Activated CD4-positive, alpha-beta T cell treated with anti-CD3 and anti-CD28 coated beads for 36 hours (primary cell): ENCODE results near the gene OR10G2. TPM values are rescaled to one million over a fixed set of nuclear protein-coding genes. Genes with fewer than 3 reads are reported as not detected.

ENCODE experiments used
- ATAC-seq: fragments of 200-7000 bp; cut with Tn5 transposase; one replicate; pipeline ENCODE4 v1.10.0; 2021; ENCODE audit warnings: mild to moderate bottlenecking, moderate library complexity
- CTCF ChIA-PET: fragments of 350-600 bp; sonication (Branson Sonifier 250); formaldehyde crosslinking; loops from one replicate; lab custom pipeline; 2021; ENCODE audit warnings: antibody characterized with exemption; lab: Charles Lee
- POLR2A ChIA-PET: fragments of 350-600 bp; sonication (Branson Sonifier 250); formaldehyde crosslinking; loops from one replicate; lab custom pipeline; 2021; ENCODE audit warnings: antibody characterized with exemption, inconsistent platforms; lab: Charles Lee
- DNase-seq: peaks from one replicate; pipeline ENCODE4 v3.0.0-alpha.2; 2020
- H3K27ac Mint-ChIP-seq: one replicate; pipeline ENCODE4 v1.8.0; 2021; ENCODE audit warnings: mixed read lengths
- H3K27me3 Mint-ChIP-seq: one replicate; pipeline ENCODE4 v1.8.0; 2021; ENCODE audit warnings: mixed read lengths
- H3K36me3 Mint-ChIP-seq: one replicate; pipeline ENCODE4 v1.8.0; 2021; ENCODE audit warnings: low read depth, mixed read lengths
- H3K4me1 Mint-ChIP-seq: one replicate; pipeline ENCODE4 v1.8.0; 2021; ENCODE audit warnings: mixed read lengths
- H3K4me3 Mint-ChIP-seq: one replicate; pipeline ENCODE4 v1.8.0; 2021; ENCODE audit warnings: mild to moderate bottlenecking, moderate library complexity, mixed read lengths
- H3K9me3 Mint-ChIP-seq: one replicate; pipeline ENCODE4 v1.8.0; 2021; ENCODE audit warnings: low read depth, mixed read lengths
- intact Hi-C, 2 experiments: fragments of 100-400 bp; cut with DNase I in 1 of 2; cut with micrococcal nuclease in 1 of 2; formaldehyde crosslinking; loops; one replicate each; pipeline versions ENCODE4 v1.14.2 to v1.15.1; 2022 to 2024; cut with DNase I, micrococcal nuclease
- total RNA-seq, 2 experiments: library from RNA; stranded (reverse); gene quantifications; one replicate each; pipeline ENCODE4 v1.2.3, GENCODE V29; 2021

Gene OR10G2
- not detected for total RNA-seq

GRCh38 chr14:21634840-21635239 is at the start of gene OR10G2:
OR10G2 (minus strand) TSS chr14:21634940; CDS start chr14:21634842, 98 bp downstream.
- CTCF ChIA-PET: no interaction called here
- no peak within 1 kb of the TSS for H3K4me3 Mint-ChIP-seq
- no peaks in the 10 kb centered on the region for H3K9me3 Mint-ChIP-seq
- intact Hi-C loops: no loop called here
- POLR2A ChIA-PET: no interaction called here
- no peaks in the 10 kb centered on the region for H3K4me1 Mint-ChIP-seq
- ATAC-seq (no peak), DNase-seq (no peak)
- peaks cover 6% of the 10 kb centered on the region for H3K27me3 Mint-ChIP-seq
- H3K36me3 Mint-ChIP-seq: no peaks in the 10 kb centered on the region
- no peak within 1 kb of the TSS for H3K27ac Mint-ChIP-seq

- Mint-ChIP-seq H3K4me1 (no peaks in the 10 kb centered on the region), H3K27me3 (peaks cover 26% of the 10 kb centered on the region), H3K4me3 (no peak overlapping the region), H3K9me3 (no peaks in the 10 kb centered on the region), H3K27ac (no peak overlapping the region), H3K36me3 (no peaks in the 10 kb centered on the region)
- intact Hi-C loops: no loop called here
- no peak for DNase-seq
- no peak for ATAC-seq
- CTCF ChIA-PET: interaction anchor here (1.0 kb wide), 1 partner anchor 10 kb away, joined by 4 read pairs; no protein-coding TSS in a partner anchor
- POLR2A ChIA-PET: no interaction called here
These were observed 45.3 kb upstream of the OR10G2 start for GRCh38 chr14:21680072-21680471.

GRCh38 chr14:21675566-21675965 is 40.8 kb upstream of the OR10G2 start:
- POLR2A ChIA-PET: no interaction called here
- no peak overlapping the region for H3K27ac Mint-ChIP-seq
- H3K4me3 Mint-ChIP-seq: no peak overlapping the region
- ATAC-seq (no peak), DNase-seq (no peak)
- peaks cover 18% of the 10 kb centered on the region for H3K27me3 Mint-ChIP-seq
- no peaks in the 10 kb centered on the region for H3K36me3 Mint-ChIP-seq
- intact Hi-C loops: no loop called here
- peaks cover 2% of the 10 kb centered on the region for H3K9me3 Mint-ChIP-seq
- H3K4me1 Mint-ChIP-seq: no peaks in the 10 kb centered on the region
- CTCF ChIA-PET: interaction anchor here (0.7 to 1.8 kb wide), 5 partner anchors 8 to 1313 kb away, joined by 3 to 7 read pairs (median 4); no protein-coding TSS in a partner anchor

GRCh38 chr14:21673718-21674117 is 39.0 kb upstream of the OR10G2 start, which contains the start of gene OR4E1:
OR4E1 (minus strand) TSS chr14:21673818; CDS start chr14:21670935, 2,883 bp downstream.
- ATAC-seq (no peak), DNase-seq (no peak)
- no peak within 1 kb of the TSS for H3K4me3 Mint-ChIP-seq
- no peak within 1 kb of the TSS for H3K27ac Mint-ChIP-seq
- H3K36me3 Mint-ChIP-seq: no peaks in the 10 kb centered on the region
- peaks cover 19% of the 10 kb centered on the region for H3K27me3 Mint-ChIP-seq
- intact Hi-C loops: no loop called here
- no peaks in the 10 kb centered on the region for H3K4me1 Mint-ChIP-seq
- peaks cover 2% of the 10 kb centered on the region for H3K9me3 Mint-ChIP-seq
- CTCF ChIA-PET: interaction anchor here (0.6 to 1.4 kb wide), 3 partner anchors 15 to 984 kb away, joined by 3 to 4 read pairs (median 3); no protein-coding TSS in a partner anchor
- POLR2A ChIA-PET: no interaction called here

- H3K36me3 Mint-ChIP-seq: no peaks in the 10 kb centered on the region
- intact Hi-C loops: no loop called here
- H3K27ac Mint-ChIP-seq: no peak overlapping the region
- no peak overlapping the region for H3K4me3 Mint-ChIP-seq
- ChIA-PET POLR2A (no interaction called here), CTCF (interaction anchor here (0.7 kb wide), 1 partner anchor 39 kb away, joined by 3 read pairs; no protein-coding TSS in a partner anchor)
- DNase-seq (no peak), ATAC-seq (no peak)
- peaks cover 15% of the 10 kb centered on the region for H3K27me3 Mint-ChIP-seq
- H3K9me3 Mint-ChIP-seq: peaks cover 2% of the 10 kb centered on the region
- no peaks in the 10 kb centered on the region for H3K4me1 Mint-ChIP-seq
These were observed 37.4 kb upstream of the OR10G2 start for GRCh38 chr14:21672116-21672515.

GRCh38 chr14:21671371-21671770 is 36.6 kb upstream of the OR10G2 start:
- Mint-ChIP-seq H3K4me1 (no peaks in the 10 kb centered on the region), H3K27ac (no peak overlapping the region), H3K36me3 (no peaks in the 10 kb centered on the region), H3K27me3 (peaks cover 16% of the 10 kb centered on the region), H3K4me3 (no peak overlapping the region), H3K9me3 (peaks cover 2% of the 10 kb centered on the region)
- ChIA-PET CTCF (interaction anchor here (0.7 kb wide), 1 partner anchor 1001 kb away, joined by 3 read pairs; no protein-coding TSS in a partner anchor), POLR2A (no interaction called here)
- no peak for DNase-seq
- intact Hi-C loops: no loop called here
- no peak for ATAC-seq

GRCh38 chr14:21669284-21669683 is 34.5 kb upstream of the OR10G2 start:
- Mint-ChIP-seq H3K36me3 (no peaks in the 10 kb centered on the region), H3K27ac (no peak overlapping the region), H3K4me3 (no peak overlapping the region), H3K27me3 (peaks cover 27% of the 10 kb centered on the region), H3K4me1 (no peaks in the 10 kb centered on the region), H3K9me3 (no peaks in the 10 kb centered on the region)
- CTCF ChIA-PET: interaction anchor here (0.6 to 1.9 kb wide), 3 partner anchors 10 to 95 kb away, joined by 3 to 4 read pairs (median 3); no protein-coding TSS in a partner anchor
- DNase-seq (no peak), ATAC-seq (no peak)
- intact Hi-C loops: no loop called here
- POLR2A ChIA-PET: no interaction called here

GRCh38 chr14:21668377-21668776 is 33.6 kb upstream of the OR10G2 start:
- ChIA-PET POLR2A (no interaction called here), CTCF (no interaction called here)
- intact Hi-C loops: no loop called here
- no peak overlapping the region for H3K4me3 Mint-ChIP-seq
- H3K27me3 Mint-ChIP-seq: peaks cover 30% of the 10 kb centered on the region
- H3K27ac Mint-ChIP-seq: no peak overlapping the region
- no peak for DNase-seq
- no peaks in the 10 kb centered on the region for H3K36me3 Mint-ChIP-seq
- H3K9me3 Mint-ChIP-seq: no peaks in the 10 kb centered on the region
- no peak for ATAC-seq
- no peaks in the 10 kb centered on the region for H3K4me1 Mint-ChIP-seq

- DNase-seq (no peak), ATAC-seq (no peak)
- peaks cover 6% of the 10 kb centered on the region for H3K27me3 Mint-ChIP-seq
- intact Hi-C loops: no loop called here
- ChIA-PET CTCF (interaction anchor here (1.5 kb wide), 1 partner anchor 19 kb away, joined by 3 read pairs; no protein-coding TSS in a partner anchor), POLR2A (no interaction called here)
- no peak overlapping the region for H3K27ac Mint-ChIP-seq
- no peaks in the 10 kb centered on the region for H3K36me3 Mint-ChIP-seq
- no peaks in the 10 kb centered on the region for H3K4me1 Mint-ChIP-seq
- no peak overlapping the region for H3K4me3 Mint-ChIP-seq
- no peaks in the 10 kb centered on the region for H3K9me3 Mint-ChIP-seq
These were observed 22.2 kb upstream of the OR10G2 start for GRCh38 chr14:21656980-21657379.

GRCh38 chr14:21654215-21654614 is 19.5 kb upstream of the OR10G2 start:
- H3K4me3 Mint-ChIP-seq: no peak overlapping the region
- no peak overlapping the region for H3K27ac Mint-ChIP-seq
- H3K27me3 Mint-ChIP-seq: peaks cover 11% of the 10 kb centered on the region
- ChIA-PET CTCF (interaction anchor here (1.1 to 1.5 kb wide), 2 partner anchors 57 to 156 kb away, joined by 3 read pairs; no protein-coding TSS in a partner anchor), POLR2A (no interaction called here)
- ATAC-seq (no peak), DNase-seq (no peak)
- no peaks in the 10 kb centered on the region for H3K36me3 Mint-ChIP-seq
- peaks cover 1% of the 10 kb centered on the region for H3K9me3 Mint-ChIP-seq
- intact Hi-C loops: no loop called here
- H3K4me1 Mint-ChIP-seq: no peaks in the 10 kb centered on the region

- Mint-ChIP-seq H3K36me3 (no peaks in the 10 kb centered on the region), H3K27me3 (peaks cover 11% of the 10 kb centered on the region), H3K4me1 (no peaks in the 10 kb centered on the region), H3K9me3 (peaks cover 1% of the 10 kb centered on the region), H3K4me3 (no peak within 1 kb of the TSS), H3K27ac (no peak within 1 kb of the TSS)
- DNase-seq (no peak), ATAC-seq (no peak)
- ChIA-PET CTCF (interaction anchor here (1.1 to 1.5 kb wide), 3 partner anchors 58 to 155 kb away, joined by 3 to 4 read pairs (median 3); partner anchors contain the start of gene SALL2), POLR2A (no interaction called here)
- intact Hi-C loops: no loop called here
These were observed 18.7 kb upstream of the OR10G2 start, which contains the start of gene OR4E2 for GRCh38 chr14:21653331-21653885. OR4E2 (plus strand) TSS chr14:21653835; CDS start chr14:21665083, 11,248 bp downstream.
